ENCODE measurements around the gene PORCN.

DNA sequence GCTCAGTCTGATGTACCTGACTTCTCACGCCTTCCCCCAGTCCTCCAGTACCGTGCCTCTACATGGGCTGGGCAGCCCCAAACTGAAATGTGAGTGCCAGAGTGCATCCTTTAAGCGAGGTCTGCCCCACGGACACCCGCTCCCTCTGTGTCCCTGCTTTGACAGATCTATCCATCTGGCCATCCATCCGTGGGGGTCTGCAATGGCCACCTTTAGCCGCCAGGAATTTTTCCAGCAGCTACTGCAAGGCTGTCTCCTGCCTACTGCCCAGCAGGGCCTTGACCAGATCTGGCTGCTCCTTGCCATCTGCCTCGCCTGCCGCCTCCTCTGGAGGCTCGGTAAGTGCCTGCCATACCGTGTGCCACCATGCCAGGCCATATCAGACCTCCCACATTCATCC lies 827 bp downstream of the PORCN start:
- TF ChIP-seq, protein P1, sequence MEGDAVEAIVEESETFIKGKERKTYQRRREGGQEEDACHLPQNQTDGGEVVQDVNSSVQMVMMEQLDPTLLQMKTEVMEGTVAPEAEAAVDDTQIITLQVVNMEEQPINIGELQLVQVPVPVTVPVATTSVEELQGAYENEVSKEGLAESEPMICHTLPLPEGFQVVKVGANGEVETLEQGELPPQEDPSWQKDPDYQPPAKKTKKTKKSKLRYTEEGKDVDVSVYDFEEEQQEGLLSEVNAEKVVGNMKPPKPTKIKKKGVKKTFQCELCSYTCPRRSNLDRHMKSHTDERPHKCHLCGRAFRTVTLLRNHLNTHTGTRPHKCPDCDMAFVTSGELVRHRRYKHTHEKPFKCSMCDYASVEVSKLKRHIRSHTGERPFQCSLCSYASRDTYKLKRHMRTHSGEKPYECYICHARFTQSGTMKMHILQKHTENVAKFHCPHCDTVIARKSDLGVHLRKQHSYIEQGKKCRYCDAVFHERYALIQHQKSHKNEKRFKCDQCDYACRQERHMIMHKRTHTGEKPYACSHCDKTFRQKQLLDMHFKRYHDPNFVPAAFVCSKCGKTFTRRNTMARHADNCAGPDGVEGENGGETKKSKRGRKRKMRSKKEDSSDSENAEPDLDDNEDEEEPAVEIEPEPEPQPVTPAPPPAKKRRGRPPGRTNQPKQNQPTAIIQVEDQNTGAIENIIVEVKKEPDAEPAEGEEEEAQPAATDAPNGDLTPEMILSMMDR (IDR thresholded peaks at IDR 0.05): no peak
- TF ChIP-seq POLR2AphosphoS5 (IDR thresholded peaks at IDR 0.05) (no peak), POLR2A (IDR thresholded peaks at IDR 0.05) (no peak)
